Iris pigment epithelial cell (primary cell): ENCODE measurements around the gene APBA2.

ENCODE experiments used
- DNase-seq: peaks from one replicate; pipeline ENCODE4 v3.0.0-alpha.2; 2011; ENCODE audit warnings: low read depth

The APBA2 gene

GRCh38 chr15:28915041-28915810, 29.5 kb downstream of the APBA2 start:
- no peak for DNase-seq

DNA sequence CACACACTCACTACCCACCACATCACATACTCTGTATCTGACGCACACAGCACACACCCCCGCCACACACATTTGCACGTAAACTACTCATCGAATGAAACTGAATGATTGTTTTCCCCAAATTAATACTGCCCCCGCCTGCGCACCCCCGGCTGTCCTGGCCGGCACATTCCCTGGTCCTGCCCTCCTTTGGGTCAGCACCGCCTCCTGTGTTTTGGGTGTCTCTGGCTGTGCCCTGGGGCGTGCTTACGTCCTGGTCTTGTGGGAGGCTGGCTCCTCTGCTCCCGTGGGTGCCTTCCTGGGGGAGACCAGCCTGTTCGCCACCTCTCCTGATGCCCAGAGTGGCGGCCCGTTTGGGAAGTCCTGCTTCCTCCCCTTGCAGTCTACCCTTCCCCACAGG, 30.2 kb downstream of the APBA2 start:
- DNase-seq, result no peak

GRCh38 chr15:28917791-28918140, 32.0 kb downstream of the APBA2 start:
- no peak for DNase-seq

DNA sequence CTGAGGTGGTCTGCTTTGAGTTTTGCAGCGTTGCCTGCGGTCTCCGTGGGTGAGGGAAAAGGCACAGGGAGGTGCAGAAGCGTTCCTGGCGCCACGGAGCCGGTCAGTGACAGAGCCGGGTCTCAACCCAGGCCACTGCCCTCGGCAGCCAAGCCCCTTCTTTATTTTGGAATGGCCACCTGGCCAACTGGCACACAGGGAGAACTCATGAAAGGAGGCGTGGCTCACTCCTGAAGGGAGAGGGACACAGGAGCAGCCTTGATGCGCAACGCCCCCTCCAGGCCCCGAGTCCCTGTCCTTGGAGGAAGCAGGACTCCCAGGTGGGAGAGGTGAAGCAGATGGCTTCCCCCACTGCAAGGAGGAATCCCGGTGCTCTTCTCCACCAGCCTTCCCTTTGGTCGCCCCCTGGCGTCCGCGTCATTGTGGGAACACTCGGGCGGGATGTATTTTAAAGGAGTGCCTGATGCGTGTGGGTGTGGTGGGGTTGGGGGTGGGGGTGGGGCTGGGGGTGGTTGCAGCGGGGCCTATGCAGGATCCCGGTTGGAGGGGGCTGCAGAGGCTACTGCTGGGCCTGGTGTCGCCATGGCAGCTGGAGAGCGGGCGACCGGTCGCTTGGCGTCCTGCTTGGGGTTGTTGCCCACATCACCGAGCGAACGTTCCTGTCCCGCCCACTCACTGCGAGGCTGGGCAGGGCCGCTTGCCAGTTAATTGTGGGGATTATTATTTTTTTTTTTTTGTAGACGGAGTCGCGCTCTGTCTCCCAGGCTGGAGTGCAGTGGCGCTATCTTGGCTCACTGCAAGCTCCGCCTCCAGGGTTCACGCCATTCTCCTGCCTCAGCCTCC, 32.6 kb downstream of the APBA2 start:
- DNase-seq, result no peak

GRCh38 chr15:28919201-28919635, 33.4 kb downstream of the APBA2 start:
- DNase-seq, result no peak

- no peak for DNase-seq
Measured at GRCh38 chr15:28919679-28920655, 34.2 kb downstream of the APBA2 start.

DNA sequence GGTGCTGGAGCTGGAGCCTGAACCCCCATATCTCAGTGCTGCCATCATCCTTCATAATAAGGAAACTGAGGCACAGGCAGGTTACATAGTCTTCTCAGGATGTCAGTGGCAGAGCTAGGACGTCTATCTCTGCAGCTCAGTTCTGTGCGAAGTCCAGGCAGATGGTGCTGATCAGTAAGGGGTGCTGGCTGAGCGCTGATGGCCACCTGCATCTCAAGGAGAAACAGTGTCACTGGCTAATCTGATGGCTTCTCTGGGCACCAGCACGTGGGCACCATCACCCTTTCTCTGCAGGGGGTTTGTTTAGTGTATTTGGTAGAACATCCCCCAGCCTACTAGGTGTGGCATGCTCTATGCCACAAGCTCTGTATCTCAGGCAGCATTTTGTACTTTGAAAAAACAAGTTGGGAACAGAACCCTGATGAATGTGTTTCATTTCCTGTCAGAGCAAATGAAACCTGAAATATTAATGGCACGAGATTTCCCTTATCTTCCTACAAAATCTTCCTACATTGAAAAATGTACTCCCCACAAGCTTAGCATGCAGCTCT, 35.1 kb downstream of the APBA2 start:
- DNase-seq, result no peak

DNA sequence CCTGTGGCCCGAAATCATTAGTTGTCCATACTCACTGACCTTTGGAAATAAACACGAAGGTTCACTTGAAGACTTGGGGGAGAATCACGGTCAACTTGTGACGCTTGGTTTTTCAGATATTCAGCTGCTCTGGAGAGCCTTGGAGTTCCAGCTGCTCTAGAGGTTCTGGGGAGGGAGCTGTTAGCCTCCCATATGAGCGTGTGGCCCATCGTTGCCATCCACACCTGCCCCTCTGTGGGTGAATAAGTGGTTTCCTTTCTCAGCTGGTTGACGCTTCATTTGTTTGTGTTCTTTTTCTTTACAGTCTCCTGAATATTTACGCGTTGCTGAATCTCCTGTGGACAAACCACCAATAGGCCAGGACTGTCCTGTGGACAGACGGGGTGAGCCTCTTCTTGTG, 35.6 kb downstream of the APBA2 start:
- no peak for DNase-seq

GRCh38 chr15:28921919-28922706, 36.3 kb downstream of the APBA2 start:
- DNase-seq, result no peak

DNA sequence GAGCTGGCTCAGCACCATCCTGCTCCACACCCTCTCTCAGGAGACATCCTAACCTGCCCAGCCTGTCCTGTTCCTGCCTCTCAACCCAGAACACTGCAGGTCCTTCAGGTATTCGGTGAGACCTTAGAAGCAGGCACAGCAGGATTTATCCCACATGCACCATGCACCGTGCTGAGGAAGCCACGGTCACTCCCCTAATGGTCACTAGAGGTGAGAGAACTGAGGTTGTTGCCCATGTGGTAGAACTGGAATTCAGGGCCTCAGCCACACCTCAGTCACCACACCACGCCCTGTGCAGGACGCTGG, 36.9 kb downstream of the APBA2 start:
- DNase-seq, result no peak

- DNase-seq, result no peak
Measured at GRCh38 chr15:28923726-28924280, 38.0 kb downstream of the APBA2 start.

DNA sequence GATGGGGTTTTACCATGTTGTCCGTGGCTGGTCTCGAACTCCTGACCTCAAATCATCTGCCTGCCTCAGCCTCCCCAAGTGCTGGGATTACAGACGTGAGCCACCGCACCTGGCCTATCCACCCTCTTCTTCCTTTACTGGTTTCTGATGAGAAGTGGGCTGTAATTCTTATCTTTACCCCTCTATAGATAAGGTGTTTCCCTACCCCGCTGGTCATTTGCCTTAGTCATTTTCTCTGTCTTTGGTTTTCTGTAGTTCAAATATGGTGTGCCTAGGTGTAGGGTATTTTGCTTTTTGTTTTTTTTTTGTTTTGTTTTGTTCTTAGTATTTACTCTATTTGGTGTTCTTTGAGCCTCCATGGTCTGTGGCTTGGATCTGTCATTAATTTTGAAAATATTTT, 41.3 kb downstream of the APBA2 start:
- no peak for DNase-seq

- DNase-seq, result no peak
Measured at GRCh38 chr15:28929200-28929599, 43.4 kb downstream of the APBA2 start.

DNA sequence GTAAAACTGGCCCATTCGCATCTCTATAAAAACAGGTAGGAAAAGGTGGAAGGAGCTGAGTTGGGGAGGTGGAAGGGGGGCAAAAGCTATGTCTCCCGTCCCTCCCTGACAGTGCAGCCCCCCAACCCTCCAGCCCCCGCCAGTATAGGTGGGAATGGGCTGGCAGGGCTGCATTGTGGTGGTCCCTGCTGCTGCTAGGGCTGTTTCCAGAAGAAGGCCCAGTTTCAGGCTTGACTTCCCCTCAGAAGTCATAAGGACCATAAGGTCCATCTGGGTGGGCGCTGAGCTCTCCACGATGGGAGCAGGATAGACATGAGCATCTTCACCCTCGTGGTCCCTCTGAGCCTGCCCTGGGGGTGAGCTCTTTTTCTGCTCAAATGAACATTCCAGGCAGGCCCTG, 44.2 kb downstream of the APBA2 start:
- DNase-seq, result no peak

- DNase-seq, result no peak
Measured at GRCh38 chr15:28930476-28931291, 44.9 kb downstream of the APBA2 start.

DNA sequence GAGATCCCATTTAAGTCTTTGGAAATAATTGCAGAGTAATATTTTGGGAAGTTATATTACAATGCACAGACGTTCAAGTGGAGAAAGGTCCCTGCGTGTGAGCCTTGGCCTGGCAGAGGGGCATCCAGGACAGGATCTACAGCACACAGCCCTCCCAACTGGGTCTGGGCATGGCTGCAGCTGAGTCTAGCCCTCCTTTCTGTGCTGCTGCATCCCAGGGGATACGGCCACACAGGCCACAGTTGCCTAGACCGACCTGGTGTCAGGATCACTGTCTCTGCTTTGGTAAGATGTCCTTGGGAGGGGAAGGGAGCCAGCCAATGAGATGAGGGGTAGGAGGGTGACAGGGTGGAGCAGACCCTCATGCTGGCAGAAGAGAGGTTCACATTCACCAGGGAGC, 46.1 kb downstream of the APBA2 start:
- DNase-seq, result no peak

GRCh38 chr15:28932361-28932760, 46.6 kb downstream of the APBA2 start:
- DNase-seq, result no peak

GRCh38 chr15:28933710-28934445, 48.1 kb downstream of the APBA2 start:
- DNase-seq, result no peak

DNA sequence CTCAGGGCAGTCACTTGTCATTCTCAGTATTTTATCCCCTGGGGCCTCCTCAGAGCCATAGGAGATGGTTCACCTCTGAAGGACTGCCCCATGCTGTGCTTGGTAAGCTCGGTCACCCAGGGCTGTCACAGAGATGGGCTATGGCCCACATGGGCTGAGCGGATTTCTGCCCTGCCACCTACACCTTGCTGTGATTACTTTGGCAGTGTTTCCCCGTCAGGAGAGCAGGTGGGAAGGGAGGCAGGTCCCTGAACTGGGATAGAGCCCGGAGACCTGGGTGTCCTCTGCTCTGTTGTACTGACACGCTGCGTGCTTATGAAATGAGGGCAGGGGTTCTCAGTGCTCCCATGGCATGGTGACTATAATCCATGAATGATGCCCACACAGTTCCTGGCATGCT, 48.9 kb downstream of the APBA2 start:
- DNase-seq, result no peak
